K562 (cell line): ENCODE measurements around the gene ARHGAP42. TPM values are rescaled to one million over a fixed set of nuclear protein-coding genes. Genes with fewer than 3 reads are reported as not detected.

ENCODE experiments used
- ATAC-seq: fragments of 200-7000 bp; cut with Tn5 transposase; 3 replicates; pipeline ENCODE4 v1.9.1; 2020; ENCODE audit warnings: moderate library complexity
- BruUV-seq: library from RNA; stranded (reverse); fragments of 400-500 nt; replicated peaks from 2 replicates; lab custom pipeline; 2021; lab: Mats Ljungman, UMichigan
- CTCF ChIA-PET: fragments of 300-600 bp; formaldehyde crosslinking; extraction: SDS; loops from one replicate; lab custom pipeline; 2021; ENCODE audit warnings: low intra/inter-chr PET ratio; lab: Yijun Ruan, JAX
- POLR2A ChIA-PET: fragments of 300-600, 350-650 bp; sonication (Branson Sonifier 250); formaldehyde crosslinking; extraction: SDS; loops from one replicate; lab custom pipeline; 2021; ENCODE audit warnings: antibody characterized with exemption, inconsistent platforms; lab: Yijun Ruan, JAX
- DNase-seq, 4 experiments: peaks; one replicate each; pipeline versions ENCODE4 v3.0.0 to v3.0.0-alpha.2; 2011 to 2018; ENCODE audit warnings: low spot score in 3 of 4, mixed read lengths in 3 of 4; ENCODE audit errors: extremely low read depth in 1 of 4
- FAIRE-seq: peaks from 2 replicates; lab custom pipeline; 2011; peaks lifted over from hg19 to GRCh38; lab: Jason Lieb, UNC
- H2AFZ ChIP-seq: 2 replicates; pipeline ENCODE4 v1.6.0; 2011; ENCODE audit warnings: low read depth, low read length, control low read depth, inconsistent platforms
- H3K27ac ChIP-seq: fragments of 200-600 bp; 3 replicates; pipeline ENCODE4 v1.8.0; 2011; ENCODE audit warnings: low read depth, mild to moderate bottlenecking, control low read depth, inconsistent platforms, low read length, moderate library complexity, mixed read lengths; ENCODE audit errors: extremely low read depth
- H3K27me3 ChIP-seq, 2 experiments: fragments of 300-600 bp in 1 of 2; 2 replicates in 1 of 2; 3 replicates in 1 of 2; pipeline versions ENCODE4 v1.6.0 to v1.8.0; 2011; ENCODE audit warnings: inconsistent platforms in 2 of 2, low read length in 2 of 2, mild to moderate bottlenecking in 1 of 2, mixed read lengths in 1 of 2, moderate library complexity in 1 of 2; ENCODE audit not compliant: control insufficient read depth in 2 of 2, insufficient read depth in 2 of 2
- H3K36me3 ChIP-seq: fragments of 300-600 bp; 3 replicates; pipeline ENCODE4 v1.8.0; 2011; ENCODE audit warnings: mild to moderate bottlenecking, low read length, inconsistent platforms; ENCODE audit not compliant: control insufficient read depth, insufficient read depth
- H3K4me1 ChIP-seq, 2 experiments: fragments of 200-600 bp in 1 of 2; replicated peaks in 1 of 2; 2 replicates in 1 of 2; 3 replicates in 1 of 2; pipeline versions ENCODE4 v1.5.1 to v1.8.0; 2011; ENCODE audit warnings: inconsistent platforms in 2 of 2, low read length in 2 of 2, mild to moderate bottlenecking in 1 of 2, mixed read lengths in 1 of 2, moderate library complexity in 1 of 2; ENCODE audit not compliant: control insufficient read depth in 2 of 2, insufficient read depth in 2 of 2
- H3K4me2 ChIP-seq: 2 replicates; pipeline ENCODE4 v1.6.1; 2011; ENCODE audit warnings: low read length, control low read depth, inconsistent platforms, mixed read lengths; ENCODE audit not compliant: insufficient read depth
- H3K4me3 ChIP-seq: fragments of 200-600 bp; sonication (generic), shearing (Covaris generic); 2 replicates; pipeline ENCODE4 v1.5.1; 2016; ENCODE audit warnings: control low read depth, inconsistent platforms
- H3K79me2 ChIP-seq: fragments of 200-600 bp; 3 replicates; pipeline ENCODE4 v1.8.0; 2011; ENCODE audit warnings: low read length, inconsistent platforms; ENCODE audit not compliant: control insufficient read depth, insufficient read depth
- H3K9ac ChIP-seq, 2 experiments: 2 replicates each; pipeline versions ENCODE4 v1.6.0 to v1.6.1; 2011; ENCODE audit warnings: low read depth in 2 of 2, low read length in 2 of 2, control low read depth in 1 of 2, inconsistent platforms in 1 of 2, mild to moderate bottlenecking in 1 of 2, mixed read lengths in 1 of 2; ENCODE audit not compliant: insufficient read depth in 1 of 2
- H3K9me1 ChIP-seq: one replicate; pipeline ENCODE4 v1.6.0; 2011; ENCODE audit warnings: inconsistent platforms, mild to moderate bottlenecking, low read length, moderate library complexity; ENCODE audit not compliant: control insufficient read depth, insufficient read depth
- H3K9me3 ChIP-seq: replicated peaks from 2 replicates; pipeline ENCODE4 v1.5.1; 2011; ENCODE audit warnings: low read depth, low read length, inconsistent platforms; ENCODE audit not compliant: control insufficient read depth, insufficient read depth
- H4K20me1 ChIP-seq: replicated peaks from 2 replicates; pipeline ENCODE4 v1.6.1; 2011; ENCODE audit warnings: low read length, inconsistent platforms, mixed read lengths; ENCODE audit not compliant: control insufficient read depth, insufficient read depth
- CEBPB ChIP-seq: fragments of 450-650 bp; IDR thresholded peaks from 2 replicates; pipeline ENCODE4 v1.6.1; 2016; ENCODE audit warnings: missing genetic modification characterization, missing compliant biosample characterization
- CEBPG ChIP-seq, 3 experiments: fragments of 200-800 bp in 1 of 3; sonication (Bioruptor generic) in 1 of 3; sonication (generic) in 1 of 3; formaldehyde crosslinking in 1 of 3; IDR thresholded peaks in 2 of 3; conservative IDR thresholded peaks in 1 of 3; 2 replicates each; pipeline versions ENCODE4 v1.6.1 to v1.8.0; 2016 to 2022; ENCODE audit warnings: missing compliant biosample characterization in 2 of 3, missing genetic modification characterization in 2 of 3, mild to moderate bottlenecking in 1 of 3, missing genetic modification reagents in 1 of 3
- ILK ChIP-seq: fragments of 450-650 bp; IDR thresholded peaks from 2 replicates; pipeline ENCODE4 v1.6.1; 2016; ENCODE audit warnings: missing genetic modification characterization, low read depth, mild to moderate bottlenecking, missing compliant biosample characterization, moderate library complexity, borderline replicate concordance
- KDM1A ChIP-seq, 2 experiments: fragments of 450-650 bp; IDR thresholded peaks; 2 replicates each; pipeline ENCODE4 v1.6.1; 2016; ENCODE audit warnings: mild to moderate bottlenecking in 2 of 2
- PHF20 ChIP-seq: fragments of 450-650 bp; IDR thresholded peaks from 2 replicates; pipeline ENCODE4 v1.6.1; 2018; ENCODE audit not compliant: partially characterized antibody
- RCOR1 ChIP-seq, 2 experiments: IDR thresholded peaks; 2 replicates each; pipeline ENCODE4 v1.6.1; 2012; ENCODE audit warnings: low read depth in 2 of 2, low read length in 2 of 2, borderline replicate concordance in 1 of 2, improper control_type of control experiment in 1 of 2
- RNF2 ChIP-seq: sonication (generic); IDR thresholded peaks from 2 replicates; pipeline ENCODE4 v1.6.1; 2016
- SP2 ChIP-seq: IDR thresholded peaks from 2 replicates; pipeline ENCODE4 v1.6.1; 2011; ENCODE audit warnings: mild to moderate bottlenecking, low read depth, low read length, moderate library complexity; ENCODE audit not compliant: poor library complexity, severe bottlenecking; ENCODE audit errors: extremely low read depth
- ZNF354B ChIP-seq: fragments of 250-450 bp; sonication (Bioruptor Pico); IDR thresholded peaks from 2 replicates; pipeline ENCODE4 v1.4.0; 2020
- in situ Hi-C: fragments of 300-500 bp; cut with MboI; formaldehyde crosslinking; loops from 4 replicates; pipeline ENCODE4 v1.15.0; 2018; ENCODE audit warnings: inconsistent platforms, mixed read lengths
- intact Hi-C: fragments of 100-400 bp; cut with micrococcal nuclease; formaldehyde crosslinking; loops from 2 replicates; pipeline ENCODE4 v1.14.2; 2022
- polyA plus RNA-seq, 8 experiments: library from polyadenylated mRNA; depleted of rRNA in 4 of 8; stranded (reverse) in 5 of 8; unstranded in 3 of 8; fragments of >200 nt; fragmentation: Nextera tagmentation in 2 of 8; fragmentation: Illumina TruSeq in 1 of 8; extraction: Ambion mirVana in 2 of 8; extraction: Trizol in 1 of 8; gene quantifications; 2 replicates each; pipeline versions ENCODE4 v1.2.1 to v1.2.3, GENCODE V29; 2011 to 2014; ENCODE audit warnings: inconsistent platforms in 1 of 8, missing spikeins in 1 of 8
- total RNA-seq, 7 experiments: library from RNA; depleted of rRNA in 6 of 7; stranded (reverse); fragments of >200 nt in 6 of 7; fragmentation: Illumina TruSeq in 2 of 7; extraction: Trizol in 2 of 7; gene quantifications; 2 replicates each; pipeline versions ENCODE4 v1.2.1 to v1.2.3, GENCODE V29; 2011 to 2021; ENCODE audit warnings: low replicate concordance in 1 of 7

ARHGAP42 gene
- total and polyA plus RNA-seq, 9 of the 15 experiments (the other 6 are each of a cell fraction or from before 2014, with no cell fraction given) = 0.95 to 6.1 (median 2.4) TPM

DNA sequence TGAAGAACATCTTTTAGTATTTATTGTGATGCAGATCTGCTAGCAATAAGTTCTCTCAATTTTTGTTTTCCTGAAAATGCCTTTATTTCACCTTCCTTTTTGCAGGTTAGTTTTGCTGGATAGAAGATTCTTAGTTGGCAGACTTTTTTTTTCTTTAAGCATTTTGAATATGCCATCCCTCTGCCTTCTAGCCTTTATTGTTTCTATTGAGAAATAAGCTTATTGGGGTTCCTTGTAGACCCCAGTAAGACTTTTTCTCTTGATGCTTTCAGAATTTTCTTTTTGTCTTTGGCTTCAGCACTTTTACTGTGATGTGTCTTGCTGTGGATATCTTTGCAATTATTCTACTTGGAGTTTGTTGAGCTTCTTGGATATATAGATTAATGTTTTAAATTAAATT, 281.9 kb downstream of the ARHGAP42 start:
- no TSS peak for BruUV-seq
- intact Hi-C loops = no loop called here
- TF ChIP-seq RNF2 (no peak), PHF20 (no peak), KDM1A (IDR thresholded peaks at IDR 0.05) (no peak), CEBPG (CRISPR knock-in tag; IDR thresholded peaks at IDR 0.05) (no peak), CEBPG (tag; conservative IDR thresholded peaks at IDR 0.05 in 1 of 2, IDR thresholded peaks at IDR 0.05 in 1 of 2) (peak; percentile 17 to 31; a peak in 1 of 4 replicates), RCOR1 (IDR thresholded peaks at IDR 0.05; ENCODE audit: borderline replicate concordance in 1 of 2, low read depth in 2 of 2, low read length in 2 of 2) (no peak), ILK (tag) (no peak), ZNF354B (CRISPR knock-in tag) (no peak), CEBPB (tag) (peak; percentile 81), SP2 (no peak)

More for the DNA sequence above, 281.9 kb downstream of the ARHGAP42 start:
- POLR2A ChIA-PET = interaction anchor here (0.6 kb wide), 1 partner anchor 12 kb away, joined by 3 read pairs; no protein-coding TSS in a partner anchor
- CTCF ChIA-PET = no interaction called here
- Histone ChIP-seq H2AFZ (no peak overlapping the region), H3K79me2 (no peaks in the 10 kb centered on the region), H3K4me3 (no peak overlapping the region), H3K9ac (no peak overlapping the region), H3K4me2 (no peak overlapping the region), H3K27me3 (no peaks in the 10 kb centered on the region), H3K27ac (peak overlapping the region; percentile 82; the same call in 2 of the 3 replicates), H4K20me1 (no peaks in the 10 kb centered on the region), H3K9me1 (no peaks in the 10 kb centered on the region), H3K36me3 (peaks cover 3% of the 10 kb centered on the region; the same call in 2 of the 3 replicates), H3K9me3 (peaks cover 11% of the 10 kb centered on the region), H3K4me1 (peaks cover 0 to 19% of the 10 kb centered on the region in 2 experiments; a peak in 3 of 5 replicates)
- DNase-seq = no peak
- in situ Hi-C loops = no loop called here
- no peak for FAIRE-seq
- ATAC-seq = no peak
